PC-3 (cell line): ENCODE measurements around the gene MMP14. TPM values are rescaled to one million over a fixed set of nuclear protein-coding genes. Genes with fewer than 3 reads are reported as not detected.

Experiments used
- ATAC-seq: fragments of 200-7000 bp; cut with Tn5 transposase; 2 replicates; pipeline ENCODE4 v1.9.1; 2020; ENCODE audit warnings: mild to moderate bottlenecking, moderate library complexity
- BruUV-seq: library from RNA; stranded (reverse); fragments of 400-500 nt; replicated peaks from 2 replicates; lab custom pipeline; 2021; lab: Mats Ljungman, UMichigan
- CTCF ChIA-PET: fragments of 300-600 bp; sonication (Branson Sonifier 250); formaldehyde crosslinking; loops from one replicate; lab custom pipeline; 2022; ENCODE audit warnings: antibody characterized with exemption; lab: Charles Lee
- POLR2A ChIA-PET: fragments of 300-600 bp; sonication (Branson Sonifier 250); formaldehyde crosslinking; loops from one replicate; lab custom pipeline; 2022; ENCODE audit warnings: antibody characterized with exemption; ENCODE audit not compliant: unreplicated experiment; lab: Charles Lee
- DNase-seq: peaks from one replicate; pipeline ENCODE4 v3.0.0-alpha.2; 2015
- H2AFZ ChIP-seq: fragments of 300-600 bp; sonication (generic); 2 replicates; pipeline ENCODE4 v1.6.0; 2016; ENCODE audit warnings: antibody characterized with exemption, low read length
- H3F3A ChIP-seq: fragments of 300-600 bp; sonication (generic); one replicate; pipeline ENCODE4 v1.6.0; 2017; ENCODE audit warnings: antibody characterized with exemption, low read length, control low read depth, mild to moderate bottlenecking; ENCODE audit not compliant: unreplicated experiment
- H3K27ac ChIP-seq: fragments of 300-600 bp; sonication (generic); 2 replicates; pipeline ENCODE4 v1.5.1; 2016; ENCODE audit warnings: mild to moderate bottlenecking, low read length
- H3K27me3 ChIP-seq: fragments of 300-600 bp; sonication (generic); 2 replicates; pipeline ENCODE4 v1.6.1; 2016; ENCODE audit warnings: low read length, mixed read lengths
- H3K36me3 ChIP-seq: fragments of 300-600 bp; sonication (generic); 2 replicates; pipeline ENCODE4 v1.6.1; 2016; ENCODE audit warnings: low read depth, mixed run types, low read length, mixed read lengths
- H3K4me1 ChIP-seq: fragments of 300-600 bp; sonication (generic); 2 replicates; pipeline ENCODE4 v1.5.1; 2016; ENCODE audit warnings: low read length; ENCODE audit not compliant: insufficient read depth
- H3K4me2 ChIP-seq: fragments of 300-600 bp; sonication (generic); 2 replicates; pipeline ENCODE4 v1.6.0; 2016; ENCODE audit warnings: low read length
- H3K4me3 ChIP-seq: fragments of 300-600 bp; sonication (generic); 2 replicates; pipeline ENCODE4 v1.5.1; 2016; ENCODE audit warnings: mild to moderate bottlenecking, low read length, mixed read lengths
- H3K79me2 ChIP-seq: fragments of 300-600 bp; sonication (generic); 2 replicates; pipeline ENCODE4 v1.6.1; 2017; ENCODE audit warnings: low read length, mixed read lengths
- H3K9ac ChIP-seq: fragments of 300-600 bp; sonication (generic); 2 replicates; pipeline ENCODE4 v1.6.0; 2016; ENCODE audit warnings: mild to moderate bottlenecking, low read length
- H3K9me2 ChIP-seq: fragments of 300-600 bp; sonication (generic); replicated peaks from 2 replicates; pipeline ENCODE4 v1.6.1; 2016; ENCODE audit warnings: mixed run types, low read length, mixed read lengths
- H3K9me3 ChIP-seq: fragments of 300-600 bp; sonication (generic); 2 replicates; pipeline ENCODE4 v1.6.1; 2016; ENCODE audit warnings: low read length, mixed read lengths
- H4K20me1 ChIP-seq: fragments of 300-600 bp; sonication (generic); 2 replicates; pipeline ENCODE4 v1.6.1; 2016; ENCODE audit warnings: low read length, mixed read lengths
- CTCF ChIP-seq: fragments of 300-600 bp; sonication (generic); conservative IDR thresholded peaks from 2 replicates; pipeline ENCODE4 v1.5.1; 2017; ENCODE audit warnings: antibody characterized with exemption, low read depth, mild to moderate bottlenecking, low read length
- EZH2 ChIP-seq: fragments of 300-600 bp; sonication (generic); IDR thresholded peaks from one replicate; pipeline ENCODE4 v1.6.1; 2017; ENCODE audit warnings: antibody characterized with exemption, mild to moderate bottlenecking, low read length; ENCODE audit not compliant: unreplicated experiment
- EZH2phosphoT487 ChIP-seq: fragments of 300-600 bp; sonication (generic); IDR thresholded peaks from 2 replicates; pipeline ENCODE4 v1.6.1; 2018; ENCODE audit warnings: mild to moderate bottlenecking, antibody characterized with exemption, low read length, borderline replicate concordance
- intact Hi-C: fragments of 100-400 bp; cut with micrococcal nuclease; formaldehyde crosslinking; loops from 2 replicates; pipeline ENCODE4 v1.9.0; 2023
- total RNA-seq: library from RNA; depleted of rRNA; stranded (reverse); fragments of >200 nt; gene quantifications from 2 replicates; pipeline ENCODE4 v1.2.3, GENCODE V29; 2014

The MMP14 gene
- total RNA-seq, 1 experiment from 2014 or later = 80.4 TPM

GRCh38 chr14:22835505-22835904 lies 880 bp upstream of the MMP14 start:
- H3K9ac ChIP-seq = 0 out of 2 replicates have a peak overlapping the region, but pooled peaks have one; percentile 94
- no peaks in the 10 kb centered on the region for H3K9me2 ChIP-seq
- POLR2A ChIA-PET = no interaction called here
- intact Hi-C loops = no loop called here
- peaks cover 34% of the 10 kb centered on the region; the same call in 1 of the 2 replicates for H3K4me1 ChIP-seq
- H3K4me2 ChIP-seq = no peak overlapping the region
- peaks cover 10% of the 10 kb centered on the region; the same call in 1 of the 2 replicates for H3K36me3 ChIP-seq
- peaks cover 6% of the 10 kb centered on the region for H3F3A ChIP-seq
- ATAC-seq (no peak), DNase-seq (no peak)
- BruUV-seq = no TSS peak
- H3K4me3 ChIP-seq = no peak overlapping the region
- H4K20me1 ChIP-seq = no peaks in the 10 kb centered on the region
- H3K27ac ChIP-seq = no peak overlapping the region
- no peak for TF ChIP-seq CTCF
- no peak for TF ChIP-seq EZH2
- TF ChIP-seq EZH2phosphoT487 = no peak
- no peaks in the 10 kb centered on the region for H3K27me3 ChIP-seq
- peaks cover 56% of the 10 kb centered on the region for H3K79me2 ChIP-seq
- CTCF ChIA-PET = interaction anchor here (0.8 kb wide), 1 partner anchor 17 kb away, joined by 5 read pairs; no protein-coding TSS in a partner anchor
- no peaks in the 10 kb centered on the region for H3K9me3 ChIP-seq
- H2AFZ ChIP-seq = no peak overlapping the region

GRCh38 chr14:22837114-22837749 lies 847 bp downstream of the MMP14 start:
- peak; percentile 65 for ATAC-seq
- intact Hi-C loops = loop anchor here (1.0 kb wide), 1 partner anchor 14 kb away; no protein-coding TSS in a partner anchor
- Histone ChIP-seq H3K27me3 (no peaks in the 10 kb centered on the region), H4K20me1 (no peaks in the 10 kb centered on the region), H3K79me2 (peaks cover 43% of the 10 kb centered on the region), H3K9ac (peak overlapping the region; percentile 94), H3K36me3 (peaks cover 16% of the 10 kb centered on the region; the same call in 1 of the 2 replicates), H3K9me2 (no peaks in the 10 kb centered on the region), H3K9me3 (no peaks in the 10 kb centered on the region), H2AFZ (peak overlapping the region; percentile 66), H3F3A (peaks cover 6% of the 10 kb centered on the region), H3K4me1 (peaks cover 22% of the 10 kb centered on the region; the same call in 1 of the 2 replicates), H3K4me3 (peak overlapping the region; percentile 93), H3K4me2 (peak overlapping the region; percentile 90), H3K27ac (peak overlapping the region; percentile 47)
- TF ChIP-seq CTCF (peak; percentile 31), EZH2 (no peak), EZH2phosphoT487 (no peak)
- ChIA-PET POLR2A (interaction anchor here (0.6 to 2.1 kb wide), 4 partner anchors 14 to 248 kb away, joined by 3 to 14 read pairs (median 4); partner anchors contain the start of gene DAD1), CTCF (interaction anchor here (0.6 to 2.5 kb wide), 4 partner anchors 14 to 276 kb away, joined by 3 to 11 read pairs (median 5); no protein-coding TSS in a partner anchor)
- peak; percentile 63 for DNase-seq
- BruUV-seq = no TSS peak
